AG04450 (cell line): ENCODE results near the gene SLC29A1. TPM values are rescaled to one million over a fixed set of nuclear protein-coding genes. Genes with fewer than 3 reads are reported as not detected.

ENCODE experiments used
- CTCF ChIA-PET: fragments of 300-600, 350-600 bp; formaldehyde crosslinking; extraction: SDS; loops from one replicate; lab custom pipeline; 2022; ENCODE audit warnings: antibody characterized with exemption, inconsistent platforms; lab: Charles Lee
- POLR2A ChIA-PET: fragments of 350-600 bp; formaldehyde crosslinking; extraction: SDS; loops from one replicate; lab custom pipeline; 2021; ENCODE audit warnings: antibody characterized with exemption, inconsistent platforms; lab: Yijun Ruan, JAX
- DNase-seq: peaks from one replicate; pipeline ENCODE4 v3.0.0-alpha.2; 2011; ENCODE audit warnings: low read depth, low spot score
- H3K27ac ChIP-seq: one replicate; pipeline ENCODE4 v1.5.1; 2012; ENCODE audit warnings: low read depth, low read length, control low read depth
- H3K27me3 ChIP-seq: one replicate; pipeline ENCODE4 v1.6.0; 2012; ENCODE audit warnings: low read length; ENCODE audit not compliant: control insufficient read depth, insufficient read depth
- H3K4me3 ChIP-seq: 2 replicates; pipeline ENCODE4 v1.5.1; 2011; ENCODE audit warnings: mild to moderate bottlenecking, low read depth, low read length, control low read depth
- H3K9me3 ChIP-seq: 2 replicates; pipeline ENCODE4 v1.5.1; 2012; ENCODE audit warnings: low read length; ENCODE audit not compliant: control insufficient read depth, insufficient read depth
- polyA plus RNA-seq: library from polyadenylated mRNA; depleted of rRNA; stranded (reverse); fragments of >200 nt; gene quantifications from 2 replicates; pipeline ENCODE4 v1.2.3, GENCODE V29; 2011
- TF ChIP-seq, protein P1 (sequence below): IDR thresholded peaks from 2 replicates; pipeline ENCODE4 v1.5.1; 2011; ENCODE audit warnings: low read depth, low read length, control low read depth, inconsistent platforms

SLC29A1 gene
- polyA plus RNA-seq, 1 experiment: 13.2 TPM

DNA sequence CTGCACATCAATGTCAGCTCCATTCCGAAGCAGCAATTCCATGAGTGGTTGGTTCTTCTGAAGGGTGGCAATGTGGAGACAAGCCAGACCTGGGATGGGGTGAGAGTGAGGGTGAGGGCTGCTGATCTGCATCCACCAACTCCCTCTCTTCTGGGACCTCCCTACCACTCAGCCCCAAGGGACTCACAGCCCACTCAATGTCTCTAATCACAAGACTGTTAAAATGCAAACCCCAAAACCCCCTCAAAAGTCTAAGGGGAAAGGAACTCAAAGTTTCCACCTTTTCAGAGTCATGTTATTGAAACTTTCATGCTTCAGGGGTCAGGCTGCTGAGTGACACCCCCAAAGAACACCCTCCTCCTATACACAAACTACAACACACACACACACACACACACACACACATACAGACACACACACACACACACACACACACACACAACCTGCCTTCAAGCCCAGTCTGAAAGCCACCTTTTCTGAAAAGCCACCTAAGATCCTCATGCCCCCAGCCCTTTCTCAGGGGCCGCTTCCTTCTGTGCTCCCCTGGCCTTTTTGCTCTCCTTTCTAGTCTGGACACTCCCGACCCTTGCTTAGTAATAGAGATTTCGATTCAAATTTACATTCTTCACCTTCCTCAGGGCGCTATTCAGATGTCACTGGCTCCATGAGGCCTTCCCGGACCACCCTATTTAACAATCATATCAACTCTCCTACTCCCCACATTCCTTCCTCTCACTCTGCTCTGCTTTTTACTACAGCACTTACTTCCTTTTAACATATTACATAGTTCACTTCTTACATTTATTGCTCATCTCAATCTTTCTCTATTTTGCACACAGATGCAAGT is 37.3 kb downstream of the SLC29A1 start:
- Histone ChIP-seq H3K27ac (no peak overlapping the region), H3K4me3 (no peak overlapping the region), H3K9me3 (no peaks in the 10 kb centered on the region; the same call in 1 of the 2 replicates), H3K27me3 (no peaks in the 10 kb centered on the region)
- DNase-seq: no peak
- ChIA-PET POLR2A (no interaction called here), CTCF (no interaction called here)
- TF ChIP-seq, protein P1, sequence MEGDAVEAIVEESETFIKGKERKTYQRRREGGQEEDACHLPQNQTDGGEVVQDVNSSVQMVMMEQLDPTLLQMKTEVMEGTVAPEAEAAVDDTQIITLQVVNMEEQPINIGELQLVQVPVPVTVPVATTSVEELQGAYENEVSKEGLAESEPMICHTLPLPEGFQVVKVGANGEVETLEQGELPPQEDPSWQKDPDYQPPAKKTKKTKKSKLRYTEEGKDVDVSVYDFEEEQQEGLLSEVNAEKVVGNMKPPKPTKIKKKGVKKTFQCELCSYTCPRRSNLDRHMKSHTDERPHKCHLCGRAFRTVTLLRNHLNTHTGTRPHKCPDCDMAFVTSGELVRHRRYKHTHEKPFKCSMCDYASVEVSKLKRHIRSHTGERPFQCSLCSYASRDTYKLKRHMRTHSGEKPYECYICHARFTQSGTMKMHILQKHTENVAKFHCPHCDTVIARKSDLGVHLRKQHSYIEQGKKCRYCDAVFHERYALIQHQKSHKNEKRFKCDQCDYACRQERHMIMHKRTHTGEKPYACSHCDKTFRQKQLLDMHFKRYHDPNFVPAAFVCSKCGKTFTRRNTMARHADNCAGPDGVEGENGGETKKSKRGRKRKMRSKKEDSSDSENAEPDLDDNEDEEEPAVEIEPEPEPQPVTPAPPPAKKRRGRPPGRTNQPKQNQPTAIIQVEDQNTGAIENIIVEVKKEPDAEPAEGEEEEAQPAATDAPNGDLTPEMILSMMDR: no peak

GRCh38 chr6:44261581-44261980 is 38.2 kb downstream of the SLC29A1 start:
- ChIA-PET POLR2A (no interaction called here), CTCF (interaction anchor here (0.6 to 1.6 kb wide), 2 partner anchors 27 to 51 kb away, joined by 3 to 6 read pairs; partner anchors contain the start of gene AARS2)
- Histone ChIP-seq H3K9me3 (no peaks in the 10 kb centered on the region; the same call in 1 of the 2 replicates), H3K4me3 (no peak overlapping the region), H3K27me3 (no peaks in the 10 kb centered on the region), H3K27ac (no peak overlapping the region)
- TF ChIP-seq, protein P1: no peak
- DNase-seq: no peak

- no peak for DNase-seq
- TF ChIP-seq, protein P1: no peak
- Histone ChIP-seq H3K27me3 (peaks cover 2% of the 10 kb centered on the region), H3K9me3 (no peaks in the 10 kb centered on the region; the same call in 1 of the 2 replicates), H3K27ac (peak overlapping the region; percentile 39), H3K4me3 (peak overlapping the region; percentile 86)
- POLR2A ChIA-PET: interaction anchor here (0.8 kb wide), 1 partner anchor 16 kb away, joined by 3 read pairs; the partner anchor contains the start of gene HSP90AB1
- CTCF ChIA-PET: interaction anchor here (1.2 to 1.6 kb wide), 2 partner anchors 28 to 50 kb away, joined by 4 to 6 read pairs; partner anchors contain the start of gene AARS2
Measured at GRCh38 chr6:44262467-44263353, 39.3 kb downstream of the SLC29A1 start.

DNA sequence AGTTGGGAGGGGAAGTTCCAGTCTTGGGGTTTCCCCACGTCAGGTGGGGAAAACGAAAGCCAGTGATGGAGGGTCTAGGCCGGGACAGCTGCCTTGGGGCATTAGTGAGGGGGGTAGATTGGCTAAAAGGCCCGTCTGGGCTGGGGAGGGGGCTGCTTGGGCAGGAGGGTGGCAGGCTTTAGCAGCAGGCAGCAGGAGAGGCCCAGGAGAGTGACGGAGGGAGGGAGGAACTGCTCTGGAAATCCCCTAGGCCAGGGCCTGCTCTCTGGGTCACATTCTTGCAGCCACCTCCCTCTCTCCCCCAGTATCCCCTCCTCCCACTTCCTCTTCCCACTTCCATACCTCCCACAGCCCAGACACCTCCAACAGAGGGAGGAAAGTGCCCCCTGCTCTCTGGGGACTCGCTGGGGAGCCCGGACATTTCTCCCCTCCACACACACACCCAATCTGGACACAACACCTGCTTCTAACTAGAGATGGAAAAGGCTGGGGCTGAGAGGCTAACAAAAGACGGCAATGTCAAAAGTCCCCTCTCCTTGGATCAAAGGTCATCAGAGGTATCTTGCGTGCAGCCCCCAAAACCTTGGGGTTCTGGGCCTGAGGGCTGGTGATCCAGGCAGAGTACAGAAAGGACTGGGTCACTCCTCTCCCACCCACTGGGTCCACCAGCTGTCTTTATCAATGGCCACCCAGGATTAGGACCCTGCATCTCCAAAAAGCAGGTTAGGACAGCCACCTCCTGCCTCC is 40.1 kb downstream of the SLC29A1 start:
- TF ChIP-seq, protein P1: no peak
- ChIA-PET POLR2A (interaction anchor here (1.5 kb wide), 1 partner anchor 17 kb away, joined by 8 read pairs; the partner anchor contains the start of gene HSP90AB1), CTCF (interaction anchor here (1.2 kb wide), 1 partner anchor 49 kb away, joined by 4 read pairs; the partner anchor contains the start of gene AARS2)
- peak overlapping the region; percentile 86 for H3K4me3 ChIP-seq
- H3K9me3 ChIP-seq: no peaks in the 10 kb centered on the region; the same call in 1 of the 2 replicates
- no peak for DNase-seq
- H3K27ac ChIP-seq: peak overlapping the region; percentile 39
- H3K27me3 ChIP-seq: peaks cover 7% of the 10 kb centered on the region
